HG02678 (cell line): ENCODE data around the gene FPR2.
"Not testable (repeated sequence)": the region's sequence is repeated elsewhere in the genome, so short reads cannot be mapped to it uniquely, and the experiment has no call there.

Source experiments
- ATAC-seq: cut with Tn5 transposase; IDR thresholded peaks from one replicate; pipeline ENCODE4 v1.9.1; 2021; ENCODE audit warnings: mild to moderate bottlenecking, moderate library complexity; ENCODE audit not compliant: unreplicated experiment

Gene FPR2

DNA sequence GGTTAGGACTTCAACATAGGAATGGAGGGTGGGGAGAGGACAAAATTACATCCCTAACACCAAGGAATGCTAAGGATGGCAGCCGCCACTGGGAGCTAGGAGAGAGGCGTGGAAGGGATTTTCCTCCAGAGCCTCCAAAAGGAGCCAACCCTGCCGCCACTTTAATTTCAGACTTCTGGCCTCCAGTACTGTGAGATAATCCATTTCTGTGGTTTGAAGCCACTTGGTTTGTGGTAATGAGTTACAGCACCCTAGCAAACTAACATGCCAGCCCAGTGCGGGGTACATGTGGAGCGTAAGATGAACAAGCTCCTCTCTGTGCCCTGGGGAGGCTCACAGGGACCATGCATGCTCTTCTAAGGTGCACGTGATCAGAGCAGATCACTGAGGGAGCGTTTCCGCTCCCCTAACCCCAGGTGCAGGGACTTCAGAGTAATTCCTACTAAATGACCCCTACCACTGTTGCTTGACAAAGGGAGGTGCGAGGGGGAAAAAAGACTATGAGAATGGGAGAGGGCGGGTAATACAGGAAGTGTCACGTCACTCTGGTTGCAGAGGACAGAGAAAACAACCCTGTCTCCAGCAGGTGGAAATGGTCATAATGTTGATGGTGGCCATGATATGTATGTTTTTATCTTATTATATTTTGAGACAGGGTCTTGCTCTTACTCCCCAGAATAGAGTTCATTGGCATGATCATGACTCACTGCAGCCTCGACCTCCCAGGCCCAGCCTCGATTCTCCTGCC is 21.3 kb upstream of the FPR2 start:
- ATAC-seq, result no peak

DNA sequence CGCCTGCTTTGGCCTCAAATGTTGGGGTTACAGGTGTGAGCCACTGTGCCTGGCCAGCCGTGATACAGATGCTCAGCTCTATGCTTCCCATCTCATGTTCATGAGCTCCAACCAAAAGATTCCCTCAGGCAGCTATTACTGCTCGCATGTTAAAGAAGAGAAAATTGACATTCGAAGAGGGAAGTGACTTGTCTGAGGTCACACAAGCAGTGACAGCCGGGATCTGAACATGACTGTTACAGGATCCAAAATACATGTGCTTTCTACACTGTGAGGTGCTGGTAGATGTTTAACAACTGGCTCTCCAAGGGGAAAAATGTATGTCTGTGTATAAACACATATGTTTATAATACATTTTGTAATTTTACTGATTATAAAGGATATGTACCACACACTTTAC is 20.6 kb upstream of the FPR2 start:
- ATAC-seq, result no peak

DNA sequence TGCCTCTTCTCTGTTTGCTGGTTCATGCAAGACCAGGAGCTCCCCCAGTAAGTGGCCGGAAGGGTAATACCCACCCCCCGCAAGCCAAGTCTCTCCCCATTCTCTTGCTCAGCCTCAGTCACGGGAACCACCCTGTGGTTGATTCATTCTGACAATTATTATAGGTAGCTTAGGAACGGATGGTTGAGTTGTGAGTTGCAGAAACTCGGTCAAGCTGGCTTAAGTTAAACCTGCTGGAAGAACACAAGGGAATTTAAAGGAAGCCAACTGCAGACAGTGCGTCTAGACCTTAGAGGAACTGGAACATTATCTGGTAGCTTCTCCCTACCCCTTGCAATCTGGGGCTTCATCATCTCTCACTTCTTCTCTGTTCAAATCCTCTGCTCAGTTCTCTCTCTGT is 18.2 kb upstream of the FPR2 start:
- no peak for ATAC-seq

DNA sequence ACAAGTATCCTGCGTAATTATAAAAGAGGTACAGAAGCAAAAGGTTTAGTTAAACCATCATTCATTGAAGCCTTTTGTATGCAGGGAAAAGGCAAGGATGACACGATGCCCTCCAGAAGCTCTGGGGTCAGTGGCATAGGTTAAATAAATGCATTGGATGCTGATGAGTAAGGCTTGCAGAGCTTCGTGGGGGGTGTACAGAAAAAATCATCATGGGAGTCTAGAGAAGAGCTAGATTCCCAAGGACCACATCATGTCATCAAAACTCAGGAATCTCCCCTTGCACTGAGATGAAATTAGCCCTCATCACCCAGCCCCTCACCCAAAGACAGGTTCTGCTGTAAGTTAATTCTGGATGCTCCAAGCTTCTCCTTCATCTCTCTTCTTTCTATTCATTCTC is 17.6 kb upstream of the FPR2 start:
- no peak for ATAC-seq

DNA sequence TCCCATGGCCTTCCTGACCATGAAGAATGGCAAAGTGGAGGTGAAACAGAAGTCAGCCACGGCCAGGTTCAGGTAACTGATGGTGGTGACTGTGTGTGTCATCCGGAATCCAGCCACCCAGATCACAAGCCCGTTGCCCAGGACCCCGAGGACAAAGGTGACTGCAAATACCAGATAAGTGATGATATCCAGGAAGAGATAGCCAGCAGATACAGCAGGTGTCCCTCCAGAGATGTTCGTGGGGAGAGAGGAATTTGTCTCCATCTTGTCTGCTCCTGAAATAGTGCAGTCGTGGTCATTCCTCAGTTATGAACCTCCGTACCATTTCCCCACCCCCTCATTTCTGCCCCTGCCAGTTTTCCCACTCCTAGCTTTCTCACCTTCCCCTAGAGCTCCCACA is 14.2 kb upstream of the FPR2 start:
- no peak for ATAC-seq

DNA sequence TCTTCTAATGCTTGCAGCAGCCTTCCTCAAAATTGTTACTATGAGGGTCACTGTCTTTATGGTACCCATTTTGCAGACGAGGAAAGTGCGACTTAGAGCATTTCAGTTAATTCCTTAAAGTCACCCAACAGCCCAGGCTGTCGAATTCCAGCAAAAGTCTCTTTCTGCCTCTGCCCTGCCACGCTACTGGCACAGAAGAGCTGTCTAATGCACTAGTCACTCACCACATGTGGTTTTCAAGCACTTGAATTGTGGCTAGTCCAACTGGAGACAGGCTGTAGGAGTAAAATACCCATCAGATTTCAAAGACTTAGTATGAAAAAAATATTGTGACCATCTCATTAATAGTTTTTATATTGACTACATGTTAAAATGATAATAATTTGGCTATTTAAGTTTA is 11.0 kb upstream of the FPR2 start:
- no peak for ATAC-seq

DNA sequence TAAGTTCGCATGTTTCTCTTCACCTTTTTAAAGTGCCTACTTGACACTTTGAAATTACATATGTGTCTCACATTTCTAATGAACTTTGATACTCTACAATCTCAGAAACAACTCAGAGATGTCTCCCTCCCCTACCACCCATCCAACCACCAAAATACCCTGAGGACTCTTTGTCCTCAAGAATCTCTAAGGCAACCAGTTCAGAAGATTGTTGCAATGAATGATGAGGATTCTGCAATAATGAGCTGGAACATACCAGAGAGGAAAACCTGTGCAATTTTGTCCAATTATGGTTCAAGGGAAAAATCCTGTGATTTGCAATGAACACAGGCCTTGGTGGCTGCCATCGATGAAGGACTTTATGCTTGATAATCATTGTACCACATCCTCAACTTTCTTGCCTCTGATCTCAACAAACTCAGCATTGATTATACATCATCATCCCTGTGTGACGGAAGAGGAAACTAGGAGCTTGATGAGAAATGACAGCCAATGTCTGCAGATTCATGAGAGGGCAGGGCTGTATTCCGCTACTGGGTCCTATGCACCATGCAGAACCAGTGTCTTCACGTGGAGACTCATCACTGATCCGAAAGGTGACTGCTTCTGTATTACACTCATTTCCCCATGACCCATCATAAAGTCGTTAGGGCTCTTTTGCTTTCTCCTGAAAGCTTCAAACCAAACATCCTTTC is 10.4 kb upstream of the FPR2 start:
- ATAC-seq, result no peak

DNA sequence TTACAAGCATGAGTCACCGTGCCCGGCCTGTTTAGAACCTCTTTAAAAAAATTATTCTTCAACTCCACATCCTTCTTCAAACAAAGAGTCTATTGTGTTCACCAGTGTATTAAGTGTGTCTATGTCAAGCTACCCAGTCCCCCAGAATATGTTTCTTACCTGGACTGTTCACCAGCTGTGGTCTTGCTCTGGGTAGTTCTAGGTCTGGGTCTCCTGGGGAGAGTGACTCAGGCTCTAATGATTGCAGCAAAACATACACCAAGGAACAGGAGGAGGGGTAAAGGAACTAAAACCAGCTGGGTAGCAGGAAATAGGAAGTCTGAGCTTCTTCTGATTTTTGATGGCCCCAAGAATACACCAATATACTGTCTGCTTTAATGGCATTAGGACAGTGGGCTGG is 9.3 kb upstream of the FPR2 start, which contains the start of gene FPR1:
Gene FPR1 (minus strand): TSS at position 224 of the 400 bp plus-strand sequence. CDS start 4,884 bp downstream, outside the sequence.
- no peak for ATAC-seq

DNA sequence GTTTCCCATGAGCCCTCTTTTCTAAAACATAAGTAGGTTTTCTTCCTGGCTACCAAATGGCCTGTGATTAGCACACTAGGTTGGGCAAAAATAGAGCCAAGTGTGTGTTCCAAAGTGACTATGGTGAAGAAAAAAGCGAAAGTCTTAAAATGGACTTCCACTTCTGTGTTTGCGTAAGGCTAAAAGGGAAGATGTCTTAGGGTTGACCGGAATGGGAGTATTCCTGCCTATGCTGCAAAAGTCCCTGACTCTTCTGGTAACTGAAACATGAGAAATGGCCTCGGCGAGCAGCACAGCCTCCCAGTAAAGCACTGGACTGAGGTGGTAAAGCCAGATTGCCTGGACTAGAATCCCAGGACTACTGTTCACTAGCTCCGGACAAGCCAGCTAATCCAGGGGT is 6.9 kb upstream of the FPR2 start:
- no peak for ATAC-seq

DNA sequence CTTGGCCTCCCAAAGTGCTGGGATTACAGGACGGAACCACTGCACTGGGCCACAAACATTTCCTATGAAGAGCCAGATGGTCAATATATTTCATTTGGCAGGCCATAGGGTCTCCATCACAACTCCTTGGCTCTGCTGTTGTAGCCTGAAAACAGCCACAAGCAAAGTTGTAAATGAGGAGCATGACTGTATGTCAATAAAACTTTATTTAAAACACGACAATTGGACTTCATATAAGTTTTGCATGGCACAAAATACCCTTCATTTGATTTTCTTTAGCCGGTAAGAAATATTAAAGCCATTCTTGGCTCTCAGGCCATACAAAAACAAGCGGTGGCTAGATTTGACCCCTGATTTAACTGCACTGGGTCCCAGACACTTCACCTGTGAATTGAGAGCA is 6.2 kb upstream of the FPR2 start:
- no peak for ATAC-seq

DNA sequence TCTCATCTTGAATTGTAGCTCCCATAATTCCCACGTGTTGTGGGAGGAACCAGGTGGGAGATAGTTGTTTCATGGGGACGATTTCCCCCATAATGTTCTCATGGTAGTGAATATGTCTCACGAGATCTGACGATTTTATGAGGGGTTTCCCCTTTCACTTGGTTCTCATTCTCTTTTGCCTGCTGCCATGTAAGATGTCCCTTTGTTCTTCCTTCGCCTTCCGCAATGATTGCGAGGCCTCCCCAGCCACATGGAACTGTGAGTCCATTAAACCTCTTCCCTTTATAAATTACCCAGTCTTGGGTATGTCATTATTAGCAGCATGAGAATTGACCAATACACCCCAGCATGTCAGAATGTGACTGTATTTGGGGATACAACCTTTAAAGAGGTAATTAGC is 5.4 kb upstream of the FPR2 start:
- ATAC-seq, result no peak

DNA sequence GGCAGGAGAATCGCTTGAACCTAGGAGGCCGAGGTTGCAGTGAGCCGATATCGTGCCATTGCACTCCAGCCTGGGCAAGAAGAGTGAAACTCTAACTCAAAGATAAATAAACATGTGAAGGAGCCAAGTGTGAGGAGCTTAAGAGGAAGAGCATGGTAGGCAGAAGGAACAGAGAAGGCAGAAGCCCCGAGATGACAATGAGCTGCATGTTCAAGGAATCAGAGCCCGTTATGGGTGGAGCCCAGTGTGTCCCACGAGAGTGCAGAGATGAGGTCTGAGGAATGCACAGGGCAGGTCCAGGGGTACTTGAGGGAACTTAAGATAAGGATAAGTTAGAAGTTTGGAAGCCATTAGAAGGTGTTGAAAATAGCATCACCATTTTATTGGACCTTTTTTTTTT is 716 bp downstream of the FPR2 start:
- ATAC-seq, result no peak

DNA sequence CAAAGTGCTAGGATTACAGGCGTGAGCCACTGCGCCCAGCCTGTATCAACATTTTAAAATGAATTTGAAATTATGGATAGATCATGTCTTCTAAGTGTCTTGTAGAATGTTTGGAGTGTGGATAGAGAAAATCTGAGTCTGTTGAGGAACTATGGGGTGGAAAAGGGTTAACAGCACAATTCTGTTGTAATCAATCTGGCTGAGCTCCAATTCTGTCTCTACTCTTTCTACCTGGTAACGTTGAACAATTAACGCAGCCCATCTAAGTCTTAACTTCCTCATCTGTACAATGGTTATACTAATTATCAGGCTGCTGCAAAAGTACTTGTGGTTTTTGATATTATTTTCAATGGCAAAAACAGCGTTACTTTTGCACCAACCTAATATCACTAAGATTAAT is 4.1 kb downstream of the FPR2 start:
- ATAC-seq, result no peak

DNA sequence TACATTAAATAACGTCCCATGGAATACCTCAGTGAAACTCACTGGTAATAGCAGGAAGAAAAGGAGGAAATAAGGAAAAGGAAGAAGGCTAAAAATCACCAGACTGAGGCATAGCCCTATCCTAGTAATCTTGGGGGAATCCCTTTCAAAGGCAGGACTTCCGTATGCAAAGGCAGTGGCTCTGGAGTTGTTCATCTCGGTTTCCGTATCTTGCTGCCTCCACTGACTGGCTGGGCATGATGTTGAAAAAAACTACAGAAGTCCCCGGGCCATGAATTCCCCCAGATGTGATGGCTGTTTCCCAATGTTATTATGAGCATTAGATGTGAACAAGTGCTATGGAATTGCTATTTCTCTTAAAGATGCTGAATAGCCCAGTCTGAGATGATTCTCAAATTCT is 5.5 kb downstream of the FPR2 start:
- no peak for ATAC-seq

DNA sequence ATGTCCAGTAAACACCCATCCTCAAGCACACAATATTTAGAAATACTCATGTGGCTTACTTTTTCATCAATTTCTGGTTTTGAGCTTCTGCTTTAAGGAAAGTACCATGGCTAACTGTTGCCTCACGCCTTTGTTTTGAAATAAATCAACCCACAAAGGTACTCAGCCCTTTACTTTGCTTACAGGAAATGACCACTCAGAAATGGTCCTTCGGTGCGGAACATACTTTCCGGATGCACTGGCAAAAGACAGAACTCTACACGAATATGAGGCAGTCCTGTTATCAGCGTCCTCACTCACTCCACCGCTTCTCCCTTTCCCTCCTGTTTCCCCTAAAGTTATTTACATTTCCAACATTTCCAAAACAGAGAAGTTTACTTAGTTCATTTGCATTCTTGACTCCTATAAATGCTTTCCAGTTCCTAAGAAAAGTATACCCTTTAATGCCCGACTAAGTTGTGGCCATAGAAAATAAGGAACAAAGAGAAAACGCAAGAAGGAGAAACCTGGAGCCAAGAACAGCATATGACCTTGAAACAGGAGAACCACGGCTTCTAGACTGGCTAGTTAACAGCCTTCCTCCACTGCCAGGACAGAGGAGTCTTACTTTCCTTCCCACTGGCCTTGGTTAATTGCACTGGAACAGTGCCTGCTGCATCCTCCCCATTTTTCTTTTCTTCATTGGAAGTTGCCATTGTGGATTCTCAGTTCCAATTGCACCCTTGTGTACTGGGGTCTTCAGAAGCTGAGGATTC is 10.6 kb downstream of the FPR2 start:
- no peak for ATAC-seq

DNA sequence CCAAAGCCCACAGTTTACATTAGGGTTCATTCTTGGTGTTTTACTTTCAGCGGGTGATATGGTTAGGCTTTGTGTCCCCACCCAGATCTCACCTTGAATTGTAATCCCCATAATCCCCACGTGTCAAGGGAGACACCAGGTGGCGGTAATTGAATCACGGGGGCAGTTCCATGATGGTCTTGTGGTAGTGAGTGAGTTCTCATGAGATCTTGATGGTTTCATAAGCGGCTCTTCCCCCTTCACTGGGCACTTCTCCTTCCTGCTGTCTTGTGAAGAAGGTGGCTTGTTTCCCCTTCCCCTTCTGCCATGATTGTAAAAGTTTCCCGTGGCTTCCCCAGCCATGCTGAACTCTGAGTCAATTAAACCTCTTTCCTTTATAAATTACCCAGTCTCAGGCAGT is 12.0 kb downstream of the FPR2 start:
- ATAC-seq, result no peak

DNA sequence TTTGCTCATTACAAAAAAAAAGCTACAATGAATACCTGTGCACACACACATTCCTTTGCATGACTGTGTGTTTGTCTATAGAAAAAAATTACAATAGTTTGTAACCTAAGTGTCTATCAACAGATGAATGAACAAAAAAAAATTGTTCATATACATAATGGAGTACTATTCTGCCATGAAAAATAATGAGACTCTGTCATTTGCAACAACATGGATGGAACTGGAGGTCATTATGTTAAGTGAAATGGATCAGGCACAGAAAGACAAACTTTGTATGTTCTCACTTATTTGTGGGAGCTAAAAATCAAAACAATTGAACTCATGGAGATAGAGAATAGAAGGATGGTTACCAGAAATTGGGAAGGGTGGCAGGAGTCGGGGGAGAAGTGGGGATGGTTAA is 15.6 kb downstream of the FPR2 start:
- ATAC-seq, result not testable (repeated sequence)

DNA sequence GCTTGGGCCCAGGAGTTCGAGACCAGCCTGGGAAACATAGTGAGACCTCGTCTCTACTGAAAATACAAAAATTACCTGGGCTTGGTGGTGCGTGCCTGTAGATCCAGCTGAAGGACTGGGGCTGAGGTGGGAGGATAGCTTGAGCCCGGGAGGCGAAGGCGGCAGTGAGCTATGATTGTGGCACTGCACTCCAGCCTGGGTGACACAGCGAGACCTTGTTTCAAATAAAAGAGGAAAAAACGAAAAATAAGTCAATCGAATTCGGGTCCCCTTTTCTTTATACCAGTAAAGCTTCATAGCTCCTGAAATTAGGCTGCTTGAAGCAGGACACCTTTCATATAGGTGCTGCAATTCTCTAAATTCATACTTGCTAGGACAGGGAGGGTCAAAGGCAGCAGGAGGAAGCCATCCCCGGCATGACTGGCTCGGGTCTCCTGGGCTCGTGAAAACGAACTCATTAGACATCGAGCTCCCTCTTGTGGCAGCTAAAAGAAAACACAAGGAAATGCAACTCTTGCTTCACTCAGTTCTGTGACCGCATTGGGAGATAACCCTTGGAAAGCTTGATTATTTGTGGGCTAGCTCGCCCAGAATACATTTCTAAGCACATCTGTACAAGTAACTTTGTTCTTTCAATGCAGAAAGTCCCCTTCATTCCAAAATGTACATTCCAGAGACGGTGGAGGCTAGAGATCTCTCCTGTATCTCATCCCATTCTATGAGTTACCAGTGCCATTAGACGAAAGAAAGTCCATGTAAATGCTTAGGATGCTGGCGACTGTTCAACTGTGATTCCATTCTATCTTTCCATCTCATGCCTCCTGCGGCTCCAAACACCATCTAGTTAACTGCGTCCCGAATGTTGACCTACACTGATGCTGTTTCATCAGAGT is 16.8 kb downstream of the FPR2 start:
- no peak for ATAC-seq

DNA sequence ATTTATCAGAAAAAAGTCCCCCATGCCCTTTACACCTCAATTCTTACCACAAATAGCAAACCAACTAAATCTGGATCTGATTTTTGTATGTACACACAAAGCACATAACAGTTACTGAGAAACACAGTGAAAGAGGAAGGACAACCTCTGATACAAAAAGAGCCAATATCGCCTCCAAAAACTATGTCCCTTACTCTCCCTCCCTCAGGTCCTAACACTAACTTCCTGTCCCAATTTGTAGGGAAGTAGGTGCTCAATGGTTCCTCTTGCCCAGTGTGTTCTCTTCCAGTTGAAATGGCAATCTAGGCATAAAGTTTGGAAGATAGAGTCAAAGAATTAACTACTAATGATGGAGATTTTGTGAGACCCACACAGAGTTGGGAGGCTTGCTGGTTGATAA is 18.2 kb downstream of the FPR2 start:
- ATAC-seq, result no peak

DNA sequence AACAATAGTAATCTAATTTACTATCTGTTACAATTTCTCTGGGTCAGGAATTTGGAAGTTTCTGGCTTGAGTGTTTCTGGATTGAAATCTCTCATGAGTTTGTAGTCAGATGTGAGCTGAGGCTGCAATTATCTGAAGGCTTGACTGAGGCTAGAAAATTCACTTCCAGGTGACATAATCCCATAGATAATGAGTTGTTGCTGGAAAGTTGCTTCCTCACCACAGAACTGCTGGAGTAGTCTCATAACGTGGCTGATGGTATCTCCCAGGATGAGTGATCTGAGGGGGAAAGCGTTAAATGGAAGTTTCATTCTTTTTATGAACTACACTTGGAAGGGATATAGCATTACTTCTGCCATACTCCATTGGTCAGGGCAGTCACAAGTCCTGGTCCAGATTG is 18.7 kb downstream of the FPR2 start:
- no peak for ATAC-seq

DNA sequence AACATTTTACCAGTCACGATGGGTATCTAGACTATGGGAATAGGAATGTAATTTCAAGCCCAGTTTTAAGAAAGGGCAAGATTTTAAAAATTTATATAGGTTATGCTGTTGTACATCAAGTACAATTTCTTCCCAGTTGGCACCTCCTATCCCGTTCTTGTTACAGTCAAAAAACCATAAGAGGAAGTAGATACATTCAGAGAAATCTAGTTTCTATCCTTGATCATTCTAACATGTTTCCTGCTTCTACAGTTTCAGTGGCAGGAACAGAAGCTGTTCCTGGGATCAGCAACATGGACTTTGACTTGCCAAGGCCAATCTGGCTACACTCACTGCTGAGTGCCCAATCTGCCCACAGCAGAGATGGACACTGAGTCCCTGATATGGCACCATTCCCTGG is 19.3 kb downstream of the FPR2 start:
- no peak for ATAC-seq
